GM21576 (cell line): ENCODE measurements around the gene POLA1.

Experiments used
- ATAC-seq: cut with Tn5 transposase; IDR thresholded peaks from one replicate; pipeline ENCODE4 v1.9.1; 2021; ENCODE audit warnings: mild to moderate bottlenecking, moderate library complexity; ENCODE audit not compliant: unreplicated experiment

Gene POLA1

GRCh38 chrX:25020905-25021449 is 327.3 kb downstream of the POLA1 start:
- peak; percentile 79 for ATAC-seq

- ATAC-seq: no peak
Measured at GRCh38 chrX:25022499-25023325, 329.0 kb downstream of the POLA1 start.

GRCh38 chrX:25023908-25024307 is 330.2 kb downstream of the POLA1 start:
- no peak for ATAC-seq

GRCh38 chrX:25025615-25026014 is 331.9 kb downstream of the POLA1 start:
- ATAC-seq: no peak

- no peak for ATAC-seq
Measured at GRCh38 chrX:25026576-25026975, 332.9 kb downstream of the POLA1 start.

GRCh38 chrX:25028726-25029125 is 335.0 kb downstream of the POLA1 start:
- ATAC-seq: no peak

- no peak for ATAC-seq
Measured at GRCh38 chrX:25029288-25029825, 335.6 kb downstream of the POLA1 start.

GRCh38 chrX:25034889-25035288 is 341.2 kb downstream of the POLA1 start:
- no peak for ATAC-seq

- ATAC-seq: no peak
Measured at GRCh38 chrX:25039036-25039435, 345.3 kb downstream of the POLA1 start.

- ATAC-seq: no peak
Measured at GRCh38 chrX:25043192-25043591, 349.5 kb downstream of the POLA1 start.
